H1 (cell line): ENCODE data around the gene HPGDS. TPM values are rescaled to one million over a fixed set of nuclear protein-coding genes. Genes with fewer than 3 reads are reported as not detected.

ENCODE experiments used
- CTCF ChIA-PET: fragments of 300-600 bp; sonication (Branson Sonifier 250); formaldehyde crosslinking; loops from one replicate; lab custom pipeline; 2021; ENCODE audit not compliant: partially characterized antibody; lab: Charles Lee
- POLR2A ChIA-PET: fragments of 300-600 bp; sonication (Branson Sonifier 250); formaldehyde crosslinking; loops from one replicate; lab custom pipeline; 2021; ENCODE audit warnings: inconsistent platforms; ENCODE audit not compliant: partially characterized antibody; lab: Charles Lee
- DNase-seq, 2 experiments: peaks; one replicate each; pipeline versions ENCODE4 v3.0.0 to v3.0.0-alpha.2; 2010 to 2022; ENCODE audit warnings: low spot score in 2 of 2, low read depth in 1 of 2, mixed read lengths in 1 of 2
- FAIRE-seq: peaks from 2 replicates; lab custom pipeline; 2011; peaks lifted over from hg19 to GRCh38; lab: Jason Lieb, UNC
- H2AFZ ChIP-seq: 2 replicates; pipeline ENCODE4 v1.8.1; 2012; ENCODE audit warnings: low read length, inconsistent platforms
- H2AK5ac ChIP-seq: 2 replicates; pipeline ENCODE4 v1.6.1; 2013; ENCODE audit warnings: low read depth, low read length
- H2BK120ac ChIP-seq: replicated peaks from 2 replicates; pipeline ENCODE3; 2013; ENCODE audit warnings: low read depth, low read length, inconsistent platforms
- H2BK12ac ChIP-seq: 2 replicates; pipeline ENCODE4 v1.6.1; 2013; ENCODE audit warnings: low read depth, low read length
- H2BK15ac ChIP-seq: 2 replicates; pipeline ENCODE4 v1.6.1; 2013; ENCODE audit warnings: low read length
- H2BK20ac ChIP-seq: 2 replicates; pipeline ENCODE4 v1.6.1; 2013; ENCODE audit warnings: low read length
- H2BK5ac ChIP-seq: 2 replicates; pipeline ENCODE4 v1.6.1; 2013; ENCODE audit warnings: low read depth, low read length
- H3K14ac ChIP-seq: 2 replicates; pipeline ENCODE4 v1.6.1; 2013; ENCODE audit warnings: inconsistent platforms; ENCODE audit not compliant: insufficient read length
- H3K18ac ChIP-seq: 2 replicates; pipeline ENCODE4 v1.6.1; 2013; ENCODE audit warnings: low read length; ENCODE audit errors: extremely low read depth
- H3K23ac ChIP-seq: 2 replicates; pipeline ENCODE4 v1.6.1; 2013; ENCODE audit warnings: inconsistent platforms; ENCODE audit not compliant: insufficient read length
- H3K23me2 ChIP-seq: 2 replicates; pipeline ENCODE4 v1.6.1; 2013; ENCODE audit warnings: low read depth, low read length
- H3K27ac ChIP-seq: 2 replicates; pipeline ENCODE4 v1.6.1; 2011; ENCODE audit warnings: low read depth, low read length, inconsistent platforms
- H3K27me3 ChIP-seq, 4 experiments: replicated peaks in 1 of 4; 1 replicate in 1 of 4; 2 replicates in 3 of 4; pipeline versions ENCODE4 v1.6.1 to v1.8.1; 2011 to 2013; ENCODE audit warnings: low read length in 3 of 4, mild to moderate bottlenecking in 3 of 4, inconsistent platforms in 2 of 4, mixed read lengths in 2 of 4, moderate library complexity in 1 of 4; ENCODE audit not compliant: control insufficient read depth in 3 of 4, insufficient read depth in 3 of 4; ENCODE audit errors: extremely low read depth in 1 of 4
- H3K36me3 ChIP-seq, 4 experiments: 2 replicates each; pipeline versions ENCODE4 v1.6.1 to v1.8.1; 2011 to 2013; ENCODE audit warnings: mild to moderate bottlenecking in 4 of 4, low read length in 3 of 4, moderate library complexity in 2 of 4, control low read depth in 1 of 4, inconsistent platforms in 1 of 4; ENCODE audit not compliant: insufficient read depth in 4 of 4, control insufficient read depth in 2 of 4
- H3K4ac ChIP-seq: replicated peaks from 2 replicates; pipeline ENCODE3; 2013; ENCODE audit warnings: low read length, low read depth, mixed read lengths, inconsistent platforms; ENCODE audit not compliant: insufficient read length
- H3K4me1 ChIP-seq, 4 experiments: replicated peaks in 1 of 4; 1 replicate in 1 of 4; 2 replicates in 3 of 4; pipeline versions ENCODE4 v1.6.1 to v1.8.1; 2011 to 2013; ENCODE audit warnings: low read length in 3 of 4, inconsistent platforms in 2 of 4, mixed read lengths in 1 of 4; ENCODE audit not compliant: insufficient read depth in 4 of 4, control insufficient read depth in 3 of 4
- H3K4me2 ChIP-seq, 2 experiments: 2 replicates each; pipeline versions ENCODE4 v1.6.1 to v1.8.1; 2011 to 2013; ENCODE audit warnings: low read depth in 2 of 2, low read length in 2 of 2, control low read depth in 1 of 2, inconsistent platforms in 1 of 2, mild to moderate bottlenecking in 1 of 2; ENCODE audit not compliant: insufficient read depth in 1 of 2
- H3K4me3 ChIP-seq, 4 experiments: fragments of 200-600, 300-600 bp in 1 of 4; sonication (generic), shearing (Covaris generic), sonication (Bioruptor Twin) in 1 of 4; 2 replicates each; pipeline versions ENCODE4 v1.5.1 to v1.8.1; 2011 to 2016; ENCODE audit warnings: low read length in 4 of 4, low read depth in 3 of 4, control low read depth in 2 of 4, inconsistent platforms in 2 of 4, mild to moderate bottlenecking in 2 of 4, mixed read lengths in 1 of 4, moderate library complexity in 1 of 4; ENCODE audit not compliant: insufficient read depth in 2 of 4; ENCODE audit errors: extremely low read depth in 1 of 4
- H3K56ac ChIP-seq: replicated peaks from 2 replicates; pipeline ENCODE3; 2013; ENCODE audit warnings: low read depth, mild to moderate bottlenecking, mixed read lengths, low read length, inconsistent platforms; ENCODE audit not compliant: insufficient read length
- H3K79me1 ChIP-seq: 2 replicates; pipeline ENCODE4 v1.6.1; 2013; ENCODE audit warnings: low read depth, low read length, control low read depth
- H3K79me2 ChIP-seq, 2 experiments: 2 replicates each; pipeline versions ENCODE4 v1.6.1 to v1.8.1; 2012 to 2013; ENCODE audit warnings: low read length in 2 of 2, mild to moderate bottlenecking in 2 of 2, inconsistent platforms in 1 of 2; ENCODE audit not compliant: insufficient read depth in 2 of 2, control insufficient read depth in 1 of 2
- H3K9ac ChIP-seq, 4 experiments: replicated peaks in 1 of 4; 1 replicate in 1 of 4; 2 replicates in 3 of 4; pipeline versions ENCODE4 v1.6.1 to v1.8.1; 2011 to 2013; ENCODE audit warnings: low read depth in 3 of 4, low read length in 3 of 4, control low read depth in 2 of 4, mild to moderate bottlenecking in 2 of 4, moderate library complexity in 2 of 4, inconsistent platforms in 1 of 4; ENCODE audit errors: extremely low read depth in 1 of 4
- H3K9me3 ChIP-seq, 2 experiments: 2 replicates each; pipeline versions ENCODE4 v1.6.1 to v1.8.1; 2012 to 2013; ENCODE audit warnings: mild to moderate bottlenecking in 2 of 2, moderate library complexity in 2 of 2, control low read depth in 1 of 2, inconsistent platforms in 1 of 2, low read depth in 1 of 2, low read length in 1 of 2, mixed read lengths in 1 of 2; ENCODE audit not compliant: insufficient read depth in 2 of 2
- H4K20me1 ChIP-seq, 2 experiments: replicated peaks in 1 of 2; 2 replicates each; pipeline versions ENCODE3 to v1.8.1; 2011 to 2013; ENCODE audit warnings: inconsistent platforms in 2 of 2, low read length in 2 of 2, mild to moderate bottlenecking in 1 of 2; ENCODE audit not compliant: insufficient read depth in 2 of 2, control insufficient read depth in 1 of 2
- H4K5ac ChIP-seq: 2 replicates; pipeline ENCODE4 v1.6.1; 2013; ENCODE audit warnings: low read length, low read depth, mixed read lengths, inconsistent platforms; ENCODE audit not compliant: insufficient read length
- H4K8ac ChIP-seq: 2 replicates; pipeline ENCODE4 v1.8.0; 2013; ENCODE audit warnings: mild to moderate bottlenecking, moderate library complexity, low read length, inconsistent platforms; ENCODE audit not compliant: insufficient read depth; ENCODE audit errors: extremely low read depth
- H4K91ac ChIP-seq: replicated peaks from 2 replicates; pipeline ENCODE3; 2013; ENCODE audit warnings: low read length, mixed read lengths, inconsistent platforms; ENCODE audit not compliant: insufficient read length
- BCL11A ChIP-seq, 2 experiments: IDR thresholded peaks; one replicate each; pipeline ENCODE4 v1.6.1; 2011; ENCODE audit warnings: low read depth in 2 of 2, low read length in 2 of 2, mild to moderate bottlenecking in 2 of 2
- CHD2 ChIP-seq: IDR thresholded peaks from 2 replicates; pipeline ENCODE4 v1.6.1; 2012; ENCODE audit warnings: low read length, improper control_type of control experiment
- CREB1 ChIP-seq: IDR thresholded peaks from 2 replicates; pipeline ENCODE4 v1.6.1; 2012; ENCODE audit warnings: inconsistent platforms
- FOSL1 ChIP-seq: IDR thresholded peaks from 2 replicates; pipeline ENCODE4 v1.6.1; 2011; ENCODE audit warnings: mild to moderate bottlenecking, low read depth, low read length, moderate library complexity; ENCODE audit not compliant: insufficient read depth
- PHF8 ChIP-seq: fragments of 200-600 bp; sonication (generic); conservative IDR thresholded peaks from 2 replicates; pipeline ENCODE4 v1.7.1; 2012; ENCODE audit warnings: low read depth, mild to moderate bottlenecking, inconsistent platforms, low read length, moderate library complexity
- POU5F1 ChIP-seq: IDR thresholded peaks from 2 replicates; pipeline ENCODE4 v1.6.1; 2011; ENCODE audit warnings: low read depth, mild to moderate bottlenecking, low read length, moderate library complexity
- RBBP5 ChIP-seq: IDR thresholded peaks from 2 replicates; pipeline ENCODE4 v1.7.1; 2012; ENCODE audit warnings: low read depth, mild to moderate bottlenecking, inconsistent platforms, low read length, moderate library complexity, borderline replicate concordance
- SP2 ChIP-seq: IDR thresholded peaks from 2 replicates; pipeline ENCODE4 v1.6.1; 2012; ENCODE audit warnings: mild to moderate bottlenecking, low read length, inconsistent platforms
- TCF12 ChIP-seq: IDR thresholded peaks from 2 replicates; pipeline ENCODE4 v1.6.1; 2011; ENCODE audit warnings: low read depth, mild to moderate bottlenecking, low read length
- WGBS, 2 experiments: shearing (Covaris generic) in 1 of 2; methylation state at CpG; one replicate each; pipeline versions ENCODE4 v1.1.6 to v1.1.7; 2013 to 2015; ENCODE audit warnings: low lambda C conversion rate in 2 of 2, mixed read lengths in 2 of 2, inconsistent platforms in 1 of 2, low coverage in 1 of 2, missing lambda C conversion rate in 1 of 2; ENCODE audit not compliant: insufficient replicate concordance in 2 of 2, insufficient coverage in 1 of 2, insufficient read length in 1 of 2; ENCODE audit errors: extremely low coverage in 1 of 2, missing lambda C conversion rate in 1 of 2; 5-methylcytosine and 5-hydroxymethylcytosine counted together
- polyA plus RNA-seq, 7 experiments: library from polyadenylated mRNA; depleted of rRNA in 3 of 7; stranded (reverse) in 5 of 7; unstranded in 2 of 7; fragments of >200 nt in 5 of 7; fragments of 200-250 nt in 2 of 7; gene quantifications; 1 replicate in 5 of 7; 2 replicates in 1 of 7; 4 replicates in 1 of 7; pipeline versions ENCODE4 v1.2.1 to v1.2.3, GENCODE V29; 2011 to 2013; ENCODE audit warnings: missing spikeins in 2 of 7, mixed read lengths in 2 of 7
- total RNA-seq: library from RNA; stranded (reverse); fragmentation: NEBNext Ultra II Directional; extraction: Animal tissue kit (Norgen Biotek cat#: 25700); gene quantifications from 2 replicates; pipeline ENCODE4 v1.2.1, GENCODE V29; 2021

HPGDS gene
- total and polyA plus RNA-seq, 2 of the 8 experiments (the other 6 are each of a cell fraction or from before 2014, with no cell fraction given): not detected

DNA sequence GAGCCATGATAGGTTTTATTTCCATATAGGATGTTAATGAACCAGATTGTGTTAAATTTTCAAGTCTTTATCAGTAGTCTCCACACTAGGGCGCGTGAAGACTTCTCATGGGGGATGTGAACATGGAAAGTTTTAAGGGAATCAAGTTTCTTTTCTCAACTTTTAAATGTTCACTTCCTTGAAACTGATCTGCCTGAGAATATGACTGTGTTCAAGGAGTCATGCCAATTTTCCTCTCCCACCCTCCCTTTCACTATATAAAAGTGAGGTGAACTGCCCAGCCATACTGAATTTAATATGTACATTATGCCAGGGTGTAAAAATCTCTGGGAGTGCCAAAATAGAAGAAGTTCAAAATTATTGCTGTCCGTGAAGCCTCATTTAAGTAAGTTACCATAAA, 30.4 kb upstream of the HPGDS start:
- Histone ChIP-seq H2BK120ac (no peak overlapping the region), H2BK5ac (no peak overlapping the region), H4K20me1 (no peaks in the 10 kb centered on the region), H2AFZ (no peak overlapping the region), H3K14ac (no peak overlapping the region), H3K4me2 (no peak overlapping the region), H4K5ac (no peak overlapping the region), H3K4me1 (no peaks in the 10 kb centered on the region), H3K4ac (no peak overlapping the region), H2AK5ac (no peak overlapping the region), H4K91ac (no peak overlapping the region), H3K56ac (no peak overlapping the region), H2BK20ac (no peak overlapping the region), H3K4me3 (no peak overlapping the region), H3K27ac (no peak overlapping the region), H3K36me3 (no peaks in the 10 kb centered on the region), H3K18ac (no peak overlapping the region), H4K8ac (no peak overlapping the region), H3K9ac (no peak overlapping the region), H3K23ac (no peak overlapping the region), H3K9me3 (no peaks in the 10 kb centered on the region), H3K79me2 (no peaks in the 10 kb centered on the region), H2BK12ac (no peak overlapping the region), H3K23me2 (no peaks in the 10 kb centered on the region), H2BK15ac (no peak overlapping the region), H3K27me3 (no peaks in the 10 kb centered on the region), H3K79me1 (no peaks in the 10 kb centered on the region)
- FAIRE-seq: no peak
- DNase-seq: no peak
- 87% methylated on average over 3 of the region's 3 CpGs; no CpG with 5 or more reads in 1 of the 2 experiments for WGBS, 2 experiments
- TF ChIP-seq CREB1: no peak
- TF ChIP-seq SP2: no peak
- no peak for TF ChIP-seq CHD2
- TF ChIP-seq FOSL1: no peak
- TF ChIP-seq TCF12: no peak
- no peak for TF ChIP-seq RBBP5
- no peak for TF ChIP-seq BCL11A (IDR thresholded peaks at IDR 0.05; ENCODE audit: low read depth in 2 of 2, low read length in 2 of 2)
- TF ChIP-seq POU5F1: no peak
- TF ChIP-seq PHF8: no peak
- ChIA-PET CTCF (no interaction called here), POLR2A (no interaction called here)
